DMS79 treated with DMSO at 0.1 percent for 48 hours (cell line): ENCODE data around the gene CNTNAP2.

Experiments
- DNase-seq: peaks from one replicate; lab custom pipeline; 2025; lab: John Stamatoyannopoulos, UW

Gene CNTNAP2

DNA sequence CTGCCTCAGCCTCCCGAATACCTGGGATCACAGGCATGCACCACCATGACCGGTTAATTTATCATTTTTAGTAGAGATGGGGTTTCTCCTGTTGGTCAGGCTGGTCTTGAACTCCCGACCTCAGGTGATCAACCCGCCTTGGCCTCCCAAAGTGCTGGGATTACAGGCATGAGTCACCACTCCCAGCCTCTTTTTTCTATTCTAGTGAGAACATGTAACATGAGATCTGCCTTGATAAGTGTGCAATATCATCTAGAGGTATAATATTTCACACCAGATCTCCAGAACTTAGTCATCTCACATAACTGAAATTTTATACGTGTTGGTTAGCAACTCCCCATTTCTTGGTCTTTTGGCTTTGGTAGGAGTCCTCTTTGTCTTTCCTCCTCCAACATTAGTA, 656.9 kb downstream of the CNTNAP2 start:
- no peak for DNase-seq

DNA sequence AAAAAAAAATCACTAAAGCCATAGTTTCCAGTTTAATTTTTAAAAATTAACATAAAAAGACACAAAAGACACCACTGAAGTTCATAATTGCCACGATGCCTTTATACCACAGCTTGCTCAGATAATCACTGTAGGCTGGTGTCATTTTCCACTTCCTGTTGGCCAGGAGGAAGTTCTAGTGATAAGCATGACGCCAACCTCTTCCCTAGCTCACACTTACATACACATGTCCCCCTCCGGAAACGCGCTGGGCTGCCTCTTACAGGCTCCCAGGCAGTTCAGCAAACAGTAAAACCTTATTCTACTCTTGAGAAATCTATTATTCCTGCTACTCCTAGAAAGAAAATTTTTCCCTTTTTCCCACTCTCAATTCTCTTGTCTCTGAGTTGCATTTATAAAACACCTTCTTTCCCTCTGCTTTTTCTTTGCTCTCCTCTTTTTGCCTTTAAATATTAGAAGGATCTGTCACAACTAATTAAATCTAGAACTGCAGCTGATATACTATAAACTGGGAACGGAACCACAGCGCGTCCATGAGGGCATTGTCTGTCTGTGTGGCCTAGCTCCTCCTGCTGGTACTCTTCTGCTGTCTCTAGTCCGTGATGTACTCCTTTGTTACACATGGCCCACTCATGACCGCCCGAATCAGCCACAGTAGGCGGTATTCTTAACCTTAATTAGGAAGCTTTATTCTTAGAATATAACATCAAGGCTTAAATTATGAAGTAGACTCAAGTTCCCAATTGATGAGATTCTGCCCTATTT, 664.9 kb downstream of the CNTNAP2 start:
- no peak for DNase-seq

DNA sequence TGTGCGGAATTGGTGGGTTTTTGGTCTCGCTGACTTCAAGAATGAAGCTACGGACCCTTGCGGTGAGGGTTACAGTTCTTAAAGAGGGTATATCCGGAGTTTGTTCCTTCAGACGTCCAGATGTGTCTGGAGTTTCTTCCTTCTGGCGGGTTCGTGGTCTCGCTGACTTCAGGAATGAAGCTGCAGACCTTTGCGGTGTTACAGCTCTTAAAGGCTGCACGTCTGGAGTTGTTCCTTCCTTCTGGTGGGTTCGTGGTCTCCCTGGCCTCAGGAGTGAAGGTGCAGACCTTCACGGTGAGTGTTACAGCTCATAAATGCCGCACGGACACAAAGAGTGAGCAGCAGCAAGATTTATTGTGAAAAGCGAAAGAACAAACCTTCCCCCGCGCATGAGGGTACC, 670.7 kb downstream of the CNTNAP2 start:
- DNase-seq, result no peak

DNA sequence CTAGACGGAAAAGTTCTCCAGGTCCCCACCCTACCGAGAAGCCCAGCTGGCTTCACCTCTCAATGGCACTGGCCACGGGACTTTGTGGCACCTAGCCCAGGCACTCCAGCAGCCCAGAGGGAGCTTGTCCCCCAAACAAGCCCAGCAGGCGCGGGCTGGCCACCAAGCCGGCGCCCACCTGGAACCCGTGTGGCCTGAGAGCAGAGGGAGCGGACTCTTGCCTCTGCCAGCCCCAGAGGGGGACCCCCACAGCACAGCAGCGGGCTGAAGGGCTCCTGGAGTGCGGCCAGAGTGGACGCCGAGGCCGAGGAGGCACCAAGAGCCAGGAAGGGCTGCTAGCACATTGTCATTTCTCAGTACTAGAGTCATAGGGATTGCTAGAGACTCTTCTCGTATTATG, 671.4 kb downstream of the CNTNAP2 start:
- DNase-seq, result no peak

DNA sequence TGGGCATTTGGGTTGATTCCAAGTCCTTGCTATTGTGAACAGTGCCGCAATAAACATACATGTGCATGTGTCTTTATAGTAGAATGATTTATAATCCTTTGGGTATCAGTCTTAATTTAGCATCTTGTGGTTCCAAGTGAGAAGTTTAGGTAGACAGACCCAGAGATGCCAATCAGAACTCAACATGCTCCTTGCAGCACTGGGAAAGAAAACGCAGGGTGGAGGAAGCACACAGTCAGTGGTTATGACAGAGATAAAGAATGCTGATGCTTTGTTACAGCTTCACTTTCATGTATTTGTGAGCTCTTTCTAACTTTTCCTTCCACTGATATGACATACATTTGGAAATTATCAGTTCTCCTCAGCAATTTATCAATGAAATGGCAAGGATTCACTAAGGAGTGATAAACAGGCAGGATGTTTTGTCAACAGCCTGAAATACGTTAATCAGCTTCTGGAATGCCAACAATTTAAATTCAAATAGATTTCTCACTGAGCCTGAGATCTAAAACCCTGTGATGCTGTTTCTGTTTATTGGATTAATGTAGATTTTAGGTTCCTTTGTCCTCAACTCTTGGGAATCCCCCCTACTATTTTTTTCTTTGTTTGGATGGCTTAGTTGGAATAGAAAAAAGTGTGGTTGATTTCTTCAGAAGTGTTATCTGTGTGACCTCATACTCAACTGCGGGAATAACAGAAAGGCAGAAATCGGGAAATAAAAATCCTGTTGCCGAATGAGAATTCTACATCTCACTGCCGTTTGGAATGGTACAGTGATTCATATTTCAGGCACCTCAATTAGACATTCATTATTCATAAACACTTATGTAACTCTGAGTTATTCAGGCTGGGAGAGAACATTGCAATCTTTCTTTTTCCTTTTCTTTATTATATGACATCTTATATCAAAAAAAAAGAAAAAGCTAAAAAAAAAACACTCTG, 675.0 kb downstream of the CNTNAP2 start:
- DNase-seq, result no peak

DNA sequence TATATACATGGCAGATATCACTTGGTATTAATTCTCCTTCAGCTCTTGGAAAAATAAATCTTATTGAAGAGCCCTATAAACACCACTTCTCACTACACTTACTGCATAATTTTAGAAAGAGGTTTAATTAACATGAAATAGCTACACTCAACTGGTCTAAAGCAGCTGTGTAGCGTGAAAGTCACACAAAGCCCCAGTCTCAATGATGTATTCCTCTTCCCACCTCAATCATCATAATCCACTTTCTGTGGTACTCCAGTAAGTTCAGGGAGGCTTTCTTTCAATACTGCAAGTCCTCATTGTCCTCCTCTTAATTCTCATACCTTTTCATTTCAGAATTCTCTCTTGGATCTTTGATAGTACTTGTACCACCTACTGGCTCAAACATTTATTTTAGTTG, 688.0 kb downstream of the CNTNAP2 start:
- no peak for DNase-seq

DNA sequence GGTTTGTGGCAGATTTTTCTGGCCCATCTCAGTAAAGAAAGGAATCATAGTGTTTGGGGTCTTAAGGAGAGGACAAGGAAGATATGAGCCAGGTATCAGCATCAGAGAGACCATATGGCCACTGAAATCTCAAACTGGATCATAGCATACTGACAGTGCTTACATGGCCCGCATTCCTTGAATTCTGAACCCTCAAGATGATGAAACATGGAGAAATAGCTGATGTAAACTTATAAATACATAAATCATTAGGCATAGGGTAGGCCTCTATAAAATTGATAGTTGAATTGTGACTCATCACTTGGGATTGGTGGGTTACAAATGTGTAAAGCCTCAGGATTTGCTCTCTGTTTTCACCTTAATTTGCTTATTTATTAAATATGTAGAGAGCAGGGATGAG, 688.5 kb downstream of the CNTNAP2 start:
- DNase-seq, result no peak

DNA sequence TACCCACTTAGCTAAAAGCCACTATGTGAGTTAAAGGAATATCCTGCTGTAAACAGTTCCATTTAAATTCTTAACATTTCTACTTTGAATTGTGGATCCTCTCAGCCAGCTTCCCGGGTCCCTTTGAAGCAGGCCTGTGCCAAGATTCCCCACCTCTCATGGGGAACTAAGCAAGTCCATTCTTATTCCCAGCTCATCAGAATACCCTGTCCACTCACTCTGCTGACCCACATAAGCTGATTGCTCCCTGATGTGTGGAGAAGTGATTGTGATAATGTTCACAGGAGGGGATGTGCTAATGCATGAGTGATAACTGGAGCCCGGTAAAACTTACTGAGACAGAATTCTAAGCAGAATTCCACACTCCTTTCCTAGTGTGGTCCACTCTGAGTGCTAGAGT, 709.7 kb downstream of the CNTNAP2 start:
- DNase-seq, result no peak

DNA sequence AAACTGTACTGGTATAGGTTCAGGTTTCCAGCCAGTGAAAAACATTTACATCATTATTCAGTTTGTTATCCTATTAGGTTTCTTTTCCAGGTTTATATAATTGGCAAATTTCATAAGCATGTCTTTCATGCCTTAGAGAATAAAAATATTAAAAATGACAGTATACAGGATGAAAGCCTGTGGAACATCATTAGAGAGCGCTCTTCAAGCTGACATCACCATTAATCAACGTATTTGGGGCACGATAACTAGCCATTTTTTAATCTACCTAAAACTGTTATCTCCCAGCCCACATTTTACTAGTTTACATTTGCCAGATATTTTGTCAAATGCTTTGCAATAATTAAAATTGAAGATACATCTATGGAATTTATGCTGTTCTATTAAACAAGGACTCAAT, 714.1 kb downstream of the CNTNAP2 start:
- DNase-seq, result no peak

DNA sequence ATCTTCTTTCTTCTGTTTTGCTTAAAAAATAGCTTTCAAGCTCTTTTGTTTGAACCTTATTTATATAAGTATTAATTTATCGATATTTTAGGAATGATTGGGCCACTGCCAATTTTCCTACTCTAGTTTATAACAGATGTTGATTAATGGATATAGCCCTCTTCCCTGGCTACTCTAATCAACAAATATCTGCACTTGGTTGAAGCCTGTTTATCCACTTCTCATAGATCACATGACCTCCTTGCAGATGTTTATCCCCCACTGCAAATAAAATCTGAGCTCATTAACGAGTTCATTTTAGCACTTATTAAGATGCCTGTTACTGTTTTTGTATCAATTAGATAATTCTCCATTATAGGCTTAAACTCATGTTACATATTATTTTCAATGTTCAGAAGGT, 715.3 kb downstream of the CNTNAP2 start:
- no peak for DNase-seq

DNA sequence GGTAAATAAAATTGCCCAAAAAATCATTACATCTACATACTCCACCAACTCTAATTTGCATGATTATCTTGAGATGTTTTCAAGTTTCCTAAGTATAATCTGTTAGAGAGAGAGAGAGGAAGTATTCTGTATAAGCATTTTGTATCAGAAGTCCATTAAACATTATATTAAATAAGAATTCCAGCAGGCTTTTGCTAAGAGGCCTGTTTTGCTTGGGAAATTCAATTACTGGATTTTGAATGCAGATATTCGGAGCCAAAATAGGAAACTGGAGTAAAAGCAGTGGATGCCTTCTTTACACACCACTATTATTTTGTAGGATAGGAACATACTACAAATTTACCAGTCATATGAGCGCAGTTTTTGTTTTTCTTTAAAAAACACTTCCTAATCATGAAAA, 727.8 kb downstream of the CNTNAP2 start:
- DNase-seq, result no peak

DNA sequence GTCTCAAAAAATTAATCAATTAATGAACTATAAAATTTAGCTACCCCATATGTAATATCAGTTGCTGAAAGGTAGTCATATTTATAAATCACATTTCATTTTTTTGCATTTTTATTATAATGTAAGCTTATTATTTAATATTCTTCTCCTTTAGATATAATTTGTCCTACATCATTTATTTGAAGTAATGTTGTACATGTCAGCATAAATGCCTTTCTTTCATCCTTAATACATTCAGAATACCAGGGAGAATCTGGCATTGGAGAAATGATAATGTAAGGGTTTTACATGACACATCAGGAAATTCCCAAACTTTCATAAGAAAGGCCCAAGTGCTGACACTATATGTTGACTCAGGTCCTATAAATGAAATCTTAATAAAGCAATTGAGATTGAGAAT, 742.1 kb downstream of the CNTNAP2 start:
- no peak for DNase-seq

DNA sequence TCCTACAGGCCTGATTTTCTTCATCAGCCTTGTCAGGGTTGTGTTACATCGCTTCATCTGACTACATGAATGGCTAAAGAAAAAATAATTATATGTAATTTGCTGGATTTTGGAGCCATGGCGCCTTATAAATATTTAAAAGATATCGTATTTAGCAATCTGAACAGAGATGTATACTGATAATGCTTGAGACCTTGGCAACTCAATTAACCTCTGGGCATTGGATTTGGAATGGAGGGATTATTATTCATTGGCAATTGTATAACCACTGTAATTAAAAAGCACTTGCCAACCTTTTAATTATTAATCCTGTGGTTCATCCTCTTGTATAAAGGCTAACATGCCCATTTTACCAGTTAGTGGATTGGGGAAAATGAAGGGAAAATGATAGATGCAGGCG, 745.1 kb downstream of the CNTNAP2 start:
- no peak for DNase-seq

DNA sequence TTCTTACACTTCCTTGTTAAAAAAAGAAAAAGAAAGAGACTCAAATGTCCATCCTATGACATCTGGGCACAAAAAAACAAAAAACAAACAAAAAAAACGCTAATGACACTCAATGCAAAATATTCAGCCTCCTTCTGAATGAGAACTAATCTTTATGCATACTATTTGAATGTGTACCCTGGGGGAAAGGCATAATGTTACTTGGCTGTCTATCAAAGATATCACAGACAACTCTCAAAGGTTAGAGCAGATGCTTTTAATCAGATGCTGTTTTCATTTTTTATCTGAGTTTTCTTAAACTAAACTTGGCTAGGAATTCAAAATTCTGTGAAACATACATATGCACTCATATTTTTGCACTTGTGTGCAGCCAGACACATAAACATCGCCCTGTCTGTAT, 745.8 kb downstream of the CNTNAP2 start:
- DNase-seq, result no peak

DNA sequence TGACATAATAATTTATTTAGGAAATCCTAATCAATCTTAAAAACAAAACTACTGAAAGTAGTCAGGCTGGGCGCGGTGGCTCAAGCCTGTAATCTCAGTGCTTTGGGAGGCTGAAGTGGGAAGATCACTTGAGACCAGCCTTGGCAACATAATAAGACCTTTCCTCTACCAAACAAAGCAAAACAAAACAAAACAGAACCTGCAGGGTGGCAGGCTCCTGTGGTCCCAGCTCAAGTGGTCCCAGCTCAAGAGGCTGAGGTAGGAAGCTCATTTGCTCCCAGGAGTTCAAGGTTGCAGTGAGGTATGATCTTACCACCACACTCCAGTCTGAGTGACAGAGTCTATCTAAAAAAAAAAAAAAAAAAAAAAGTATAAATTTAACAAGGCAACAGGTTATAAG, 748.0 kb downstream of the CNTNAP2 start:
- DNase-seq, result no peak

DNA sequence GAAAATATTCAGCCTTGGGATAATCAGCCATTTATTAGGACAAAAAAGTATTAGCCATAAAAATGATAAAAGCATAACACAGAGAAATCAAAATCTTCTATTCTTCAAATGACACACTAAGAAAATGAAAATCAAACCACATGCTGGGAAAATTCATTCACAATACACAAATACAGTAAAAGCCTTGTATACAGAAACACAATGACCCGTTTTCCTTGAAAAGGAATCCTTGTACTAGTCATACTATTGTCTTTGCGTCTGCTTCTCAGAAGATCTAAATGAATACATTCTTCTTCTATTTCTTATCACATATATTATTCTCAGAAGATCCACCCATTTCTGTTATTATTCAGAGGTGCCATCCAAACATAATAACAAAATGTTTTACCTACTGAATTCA, 749.1 kb downstream of the CNTNAP2 start:
- DNase-seq, result no peak

DNA sequence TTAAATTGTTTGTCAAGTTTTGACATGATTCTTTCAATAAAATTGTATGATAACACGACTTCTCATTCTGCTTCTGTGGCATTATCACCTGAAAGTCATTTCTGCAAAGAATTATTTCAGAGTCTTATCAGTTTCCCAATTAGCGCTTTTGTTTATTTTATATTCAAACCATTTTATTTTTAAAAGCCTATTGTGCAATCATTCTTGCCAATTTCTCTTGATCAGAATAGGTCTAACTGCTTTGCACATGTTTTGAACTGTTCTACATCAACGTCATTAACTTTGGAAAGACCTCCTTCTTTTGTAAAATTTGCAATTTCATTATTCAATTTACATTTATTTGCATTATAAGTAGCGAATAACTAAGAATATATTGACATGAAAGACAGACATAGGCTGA, 758.1 kb downstream of the CNTNAP2 start:
- DNase-seq, result no peak

DNA sequence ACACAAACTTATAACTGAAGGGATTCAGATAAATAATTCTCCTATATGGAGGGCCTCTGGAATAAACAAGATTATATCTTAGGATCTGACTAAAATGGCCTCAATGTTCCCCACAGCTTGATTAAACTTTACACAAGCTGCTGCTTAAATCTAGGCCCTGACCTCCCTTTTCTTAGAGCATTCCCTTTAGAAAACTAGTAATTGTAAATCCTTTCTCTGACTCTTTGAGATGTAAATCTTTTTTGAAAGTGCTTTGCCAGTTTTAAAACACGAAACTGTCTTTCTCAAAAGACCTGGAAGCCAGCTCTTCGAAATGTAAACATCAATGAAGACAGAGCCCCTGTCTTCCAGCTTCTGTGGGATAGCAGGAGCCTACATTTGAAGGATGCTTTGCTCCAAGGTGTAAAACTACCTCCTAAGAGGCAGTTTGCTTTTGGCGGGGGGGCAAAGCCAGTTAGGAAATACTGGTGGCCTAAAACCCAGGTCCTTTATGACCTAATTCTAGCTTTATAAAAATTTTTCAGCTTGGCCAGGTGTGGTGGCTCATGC, 758.7 kb downstream of the CNTNAP2 start:
- no peak for DNase-seq

DNA sequence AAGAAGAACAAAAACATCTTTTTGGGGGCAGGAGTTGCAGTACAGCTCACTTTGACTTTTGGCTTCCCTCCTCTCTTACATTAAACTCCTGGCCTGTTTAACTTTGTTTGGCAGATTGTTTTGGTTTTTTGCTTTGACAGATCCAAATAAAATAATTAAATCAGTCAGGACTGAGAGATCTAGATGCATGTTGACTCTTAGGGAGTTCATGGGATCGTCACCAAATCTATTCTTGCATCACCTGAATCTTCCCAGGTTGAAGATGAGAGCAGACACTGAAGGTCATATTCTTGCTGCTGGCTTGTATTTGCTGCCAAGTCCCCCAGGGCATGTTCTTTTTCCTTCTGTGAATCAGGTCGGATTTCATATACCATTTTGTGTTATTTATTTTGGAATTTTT, 759.4 kb downstream of the CNTNAP2 start:
- DNase-seq, result no peak

DNA sequence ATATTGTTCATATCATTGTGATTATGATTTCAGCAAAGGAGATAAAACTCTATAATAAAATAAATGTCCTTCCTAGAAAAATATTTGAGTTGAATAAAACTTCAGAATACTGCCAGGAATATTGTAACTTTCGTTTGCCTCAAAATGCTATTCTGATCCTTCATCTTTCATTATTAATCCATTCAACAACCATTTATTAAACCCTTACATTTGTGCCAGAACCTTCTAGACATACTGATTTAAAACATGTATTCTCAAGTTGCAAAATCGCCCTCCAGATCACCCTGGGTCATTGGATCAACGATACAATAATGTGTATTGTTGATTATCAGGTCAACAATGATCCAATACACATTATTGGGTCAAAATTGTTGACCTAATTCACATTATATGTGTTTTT, 759.8 kb downstream of the CNTNAP2 start:
- no peak for DNase-seq

DNA sequence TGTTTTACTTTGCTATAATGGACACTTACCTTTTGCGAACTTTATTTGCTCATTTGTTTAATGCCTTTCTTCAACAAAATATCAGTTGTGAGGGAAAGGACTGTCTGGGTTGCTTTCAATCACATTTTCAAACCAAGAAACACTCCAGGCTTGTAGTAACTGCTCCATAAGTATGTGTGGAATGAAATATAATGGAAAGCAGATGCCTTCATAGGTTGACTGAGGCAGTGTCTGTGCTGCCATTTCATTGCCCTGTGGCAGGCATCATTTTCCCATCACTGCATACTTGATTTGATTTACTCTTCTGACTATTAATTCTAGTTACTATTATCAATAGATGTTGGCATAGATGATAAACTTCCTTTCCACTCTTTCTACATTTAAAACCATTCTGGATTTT, 762.3 kb downstream of the CNTNAP2 start:
- DNase-seq, result no peak

DNA sequence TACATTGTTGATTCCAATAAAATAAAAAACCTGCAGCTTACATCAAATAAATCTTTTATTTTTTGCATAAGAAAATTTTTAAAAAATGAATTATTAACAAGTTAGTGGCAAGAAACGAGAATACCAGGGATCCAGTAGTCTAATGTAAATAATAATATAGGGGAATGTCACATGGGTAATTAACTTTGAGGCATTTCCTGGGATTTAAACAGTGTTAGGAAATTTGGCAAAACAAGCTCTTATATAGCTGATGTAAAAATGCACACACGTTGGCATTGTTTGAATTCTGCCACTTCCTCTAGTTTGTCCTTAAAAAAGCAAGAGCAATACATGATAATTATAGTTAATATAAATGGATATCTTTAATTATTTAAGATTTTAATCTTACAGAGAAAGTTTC, 768.6 kb downstream of the CNTNAP2 start:
- DNase-seq, result no peak
